GM12878 (cell line): ENCODE results near the gene SYNDIG1. TPM values are rescaled to one million over a fixed set of nuclear protein-coding genes. Genes with fewer than 3 reads are reported as not detected.

ENCODE experiments used
- ATAC-seq: fragments of 200-7000 bp; cut with Tn5 transposase; 3 replicates; pipeline ENCODE4 v1.9.1; 2020; ENCODE audit warnings: mild to moderate bottlenecking, moderate library complexity
- BruUV-seq: library from RNA; stranded (reverse); fragments of 400-500 nt; replicated peaks from 2 replicates; lab custom pipeline; 2021; lab: Mats Ljungman, UMichigan
- CTCF ChIA-PET: fragments of 300-600 bp; sonication (Branson Sonifier 250); formaldehyde crosslinking; extraction: SDS; loops from one replicate; lab custom pipeline; 2021; ENCODE audit warnings: inconsistent platforms; lab: Yijun Ruan, JAX
- POLR2A ChIA-PET: fragments of 350-600 bp; formaldehyde crosslinking; extraction: SDS; loops from one replicate; lab custom pipeline; 2021; ENCODE audit warnings: inconsistent platforms; lab: Charles Lee
- RAD21 ChIA-PET: fragments of 300-600 bp; sonication (Branson Sonifier 250); formaldehyde crosslinking; loops from one replicate; lab custom pipeline; 2023; ENCODE audit warnings: antibody characterized with exemption; ENCODE audit not compliant: unreplicated experiment; lab: Charles Lee
- SMC1A ChIA-PET: fragments of 300-600 bp; sonication (Branson Sonifier 250); formaldehyde crosslinking; loops from one replicate; lab custom pipeline; 2023; ENCODE audit not compliant: unreplicated experiment, uncharacterized antibody; lab: Charles Lee
- DNase-seq: peaks from one replicate; pipeline ENCODE4 v3.0.0-alpha.2; 2011; ENCODE audit warnings: low read depth, low spot score
- FAIRE-seq: peaks from 3 replicates; lab custom pipeline; 2011; peaks lifted over from hg19 to GRCh38; lab: Jason Lieb, UNC
- H2AFZ ChIP-seq: 2 replicates; pipeline ENCODE4 v1.6.0; 2011; ENCODE audit warnings: low read depth, low read length, control low read depth; ENCODE audit not compliant: control insufficient read depth
- H3K27ac ChIP-seq: 2 replicates; pipeline ENCODE4 v1.5.1; 2011; ENCODE audit warnings: control low read depth; ENCODE audit not compliant: control insufficient read depth, insufficient read depth
- H3K27me3 ChIP-seq, 2 experiments: replicated peaks in 1 of 2; 2 replicates each; pipeline versions ENCODE4 v1.6.0 to v1.6.1; 2011; ENCODE audit warnings: low read length in 1 of 2; ENCODE audit not compliant: control insufficient read depth in 2 of 2, insufficient read depth in 2 of 2
- H3K36me3 ChIP-seq, 2 experiments: 2 replicates each; pipeline ENCODE4 v1.5.1; 2011; ENCODE audit warnings: low read length in 1 of 2; ENCODE audit not compliant: control insufficient read depth in 2 of 2, insufficient read depth in 2 of 2
- H3K4me1 ChIP-seq: 2 replicates; pipeline ENCODE4 v1.6.1; 2011; ENCODE audit warnings: mild to moderate bottlenecking, low read length, moderate library complexity, mixed read lengths; ENCODE audit not compliant: control insufficient read depth, insufficient read depth
- H3K4me2 ChIP-seq: 2 replicates; pipeline ENCODE4 v1.6.0; 2011; ENCODE audit warnings: control low read depth; ENCODE audit not compliant: control insufficient read depth, insufficient read depth
- H3K4me3 ChIP-seq: fragments of 200-600 bp; sonication (generic); 2 replicates; pipeline ENCODE4 v1.5.1; 2016
- H3K79me2 ChIP-seq: 2 replicates; pipeline ENCODE4 v1.6.0; 2011; ENCODE audit warnings: low read length; ENCODE audit not compliant: control insufficient read depth, insufficient read depth
- H3K9ac ChIP-seq: 2 replicates; pipeline ENCODE4 v1.8.0; 2011; ENCODE audit warnings: low read length, control low read depth, mixed read lengths; ENCODE audit not compliant: control insufficient read depth, insufficient read depth
- H3K9me3 ChIP-seq: replicated peaks from 3 replicates; pipeline ENCODE4 v1.5.1; 2011; ENCODE audit warnings: mild to moderate bottlenecking, low read length; ENCODE audit not compliant: control insufficient read depth, insufficient read depth
- H4K20me1 ChIP-seq: 2 replicates; pipeline ENCODE4 v1.6.0; 2011; ENCODE audit not compliant: control insufficient read depth, insufficient read depth
- BHLHE40 ChIP-seq, 2 experiments: fragments of 450-650 bp in 1 of 2; IDR thresholded peaks; 2 replicates each; pipeline ENCODE4 v1.6.1; 2011 to 2017; ENCODE audit warnings: low read depth in 2 of 2, borderline replicate concordance in 1 of 2, improper control_type of control experiment in 1 of 2, low read length in 1 of 2, mild to moderate bottlenecking in 1 of 2
- CHD4 ChIP-seq: fragments of 200-600 bp; sonication (generic); IDR thresholded peaks from 2 replicates; pipeline ENCODE4 v1.6.1; 2016; ENCODE audit warnings: mild to moderate bottlenecking
- EP300 ChIP-seq, 2 experiments: fragments of 150-350 bp in 1 of 2; IDR thresholded peaks; 2 replicates each; pipeline ENCODE4 v1.6.1; 2011 to 2012; ENCODE audit warnings: low read depth in 2 of 2, low read length in 2 of 2, borderline replicate concordance in 1 of 2, improper control_type of control experiment in 1 of 2, inconsistent platforms in 1 of 2; ENCODE audit not compliant: control insufficient read depth in 1 of 2
- FOS ChIP-seq: IDR thresholded peaks from 3 replicates; pipeline ENCODE4 v1.6.1; 2011; ENCODE audit warnings: borderline replicate concordance; ENCODE audit not compliant: insufficient read length; ENCODE audit errors: extremely low read depth
- GABPA ChIP-seq: IDR thresholded peaks from 2 replicates; pipeline ENCODE4 v1.6.1; 2014; ENCODE audit warnings: antibody characterized with exemption, low read depth, mild to moderate bottlenecking, inconsistent platforms
- NFYA ChIP-seq: IDR thresholded peaks from 2 replicates; pipeline ENCODE4 v1.6.1; 2011; ENCODE audit warnings: low read depth, mild to moderate bottlenecking, low read length, improper control_type of control experiment, borderline replicate concordance
- NFYB ChIP-seq: IDR thresholded peaks from 2 replicates; pipeline ENCODE4 v1.6.1; 2011; ENCODE audit warnings: low read depth, mild to moderate bottlenecking, low read length, improper control_type of control experiment, moderate library complexity; ENCODE audit not compliant: insufficient read depth
- NR2C2 ChIP-seq: IDR thresholded peaks from 2 replicates; pipeline ENCODE4 v1.6.1; 2011; ENCODE audit warnings: borderline replicate concordance, low read depth; ENCODE audit not compliant: control insufficient read depth, insufficient read length
- POLR2AphosphoS5 ChIP-seq: IDR thresholded peaks from 2 replicates; pipeline ENCODE4 v1.6.1; 2011; ENCODE audit warnings: mild to moderate bottlenecking, low read length, inconsistent platforms
- RB1 ChIP-seq: fragments of 450-650 bp; formaldehyde crosslinking; IDR thresholded peaks from 2 replicates; pipeline ENCODE4 v1.6.1; 2017; ENCODE audit warnings: mild to moderate bottlenecking, borderline replicate concordance
- TARDBP ChIP-seq: IDR thresholded peaks from 2 replicates; pipeline ENCODE4 v1.6.1; 2016; ENCODE audit warnings: borderline replicate concordance
- ZBED1 ChIP-seq: IDR thresholded peaks from 2 replicates; pipeline ENCODE4 v1.6.1; 2016; ENCODE audit warnings: borderline replicate concordance
- ZNF24 ChIP-seq: fragments of 450-650 bp; IDR thresholded peaks from 2 replicates; pipeline ENCODE4 v1.6.1; 2017; ENCODE audit warnings: antibody characterized with exemption, mild to moderate bottlenecking
- WGBS: methylation state at CpG from one replicate; pipeline ENCODE4 v1.1.6; 2016; ENCODE audit warnings: low lambda C conversion rate; ENCODE audit not compliant: insufficient replicate concordance, insufficient coverage; ENCODE audit errors: missing lambda C conversion rate; 5-methylcytosine and 5-hydroxymethylcytosine counted together
- in situ Hi-C: fragments of 300-500 bp; cut with MboI; formaldehyde crosslinking; loops from 9 replicates; pipeline ENCODE4 v1.14.3; 2018; ENCODE audit warnings: mixed read lengths
- intact Hi-C: fragments of 100-400 bp; cut with micrococcal nuclease; formaldehyde crosslinking; loops from one replicate; pipeline ENCODE4 v1.14.2; 2022; ENCODE audit not compliant: unreplicated experiment
- polyA plus RNA-seq, 11 experiments: library from polyadenylated mRNA; depleted of rRNA in 4 of 11; unstranded in 6 of 11; stranded (reverse) in 5 of 11; fragments of >200 nt; fragmentation: Nextera tagmentation in 4 of 11; fragmentation: Illumina TruSeq in 1 of 11; extraction: Ambion mirVana in 4 of 11; extraction: Trizol in 1 of 11; gene quantifications; 1 replicate in 1 of 11; 2 replicates in 10 of 11; pipeline versions ENCODE4 v1.2.1 to v1.2.3, GENCODE V29; 2011 to 2016; ENCODE audit warnings: inconsistent platforms in 2 of 11, missing spikeins in 2 of 11, low read depth in 1 of 11
- total RNA-seq, 4 experiments: library from RNA; depleted of rRNA in 3 of 4; stranded (reverse); fragments of >200 nt in 3 of 4; fragmentation: Illumina TruSeq in 1 of 4; extraction: Trizol in 1 of 4; gene quantifications; 2 replicates each; pipeline versions ENCODE4 v1.2.1 to v1.2.3, GENCODE V29; 2013 to 2021
- TF ChIP-seq, protein P1 (sequence below): IDR thresholded peaks from 2 replicates; pipeline ENCODE4 v1.6.1; 2011; ENCODE audit warnings: borderline replicate concordance, low read depth, mild to moderate bottlenecking, moderate library complexity, mixed read lengths, low read length; ENCODE audit not compliant: insufficient read depth; ENCODE audit errors: extremely low read length
- TF ChIP-seq, protein P2 (sequence below): fragments of 450-650 bp; IDR thresholded peaks from 2 replicates; pipeline ENCODE4 v1.6.1; 2016; ENCODE audit warnings: mild to moderate bottlenecking

SYNDIG1 gene
- total and polyA plus RNA-seq, 10 of the 15 experiments (the other 5 are each of a cell fraction or from before 2014, with no cell fraction given) = not detected

DNA sequence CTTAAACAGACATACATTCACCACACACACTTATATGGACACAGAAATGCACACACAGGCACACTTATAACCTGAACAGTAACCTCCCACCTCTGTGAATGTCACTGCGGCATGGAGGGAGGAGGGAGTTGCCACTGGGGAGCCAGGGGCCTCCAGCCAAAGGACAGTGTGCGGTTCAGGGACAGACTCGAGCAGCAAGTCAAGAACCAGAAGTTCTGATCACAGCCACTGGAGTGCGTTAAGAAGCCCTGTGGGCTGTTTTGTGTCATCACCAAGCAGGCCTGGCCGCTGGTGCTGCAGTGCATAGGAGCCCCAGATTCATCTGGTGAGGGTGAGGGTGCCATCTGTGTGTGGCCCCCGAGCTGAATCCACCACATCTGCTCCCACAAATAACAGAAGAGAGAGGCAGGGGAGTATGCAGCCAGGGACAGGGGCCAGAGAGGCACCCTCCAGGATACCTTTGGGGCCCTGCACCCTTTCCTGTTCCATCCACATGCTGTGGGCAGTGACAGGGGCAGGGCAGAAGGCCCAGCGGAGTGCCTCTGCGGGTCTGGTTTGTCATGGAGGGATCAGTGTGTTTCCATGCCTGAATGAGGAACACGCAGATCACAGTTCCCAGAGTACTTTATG, 20.3 kb downstream of the SYNDIG1 start:
- H3K36me3 ChIP-seq = no peaks in the 10 kb centered on the region

DNA sequence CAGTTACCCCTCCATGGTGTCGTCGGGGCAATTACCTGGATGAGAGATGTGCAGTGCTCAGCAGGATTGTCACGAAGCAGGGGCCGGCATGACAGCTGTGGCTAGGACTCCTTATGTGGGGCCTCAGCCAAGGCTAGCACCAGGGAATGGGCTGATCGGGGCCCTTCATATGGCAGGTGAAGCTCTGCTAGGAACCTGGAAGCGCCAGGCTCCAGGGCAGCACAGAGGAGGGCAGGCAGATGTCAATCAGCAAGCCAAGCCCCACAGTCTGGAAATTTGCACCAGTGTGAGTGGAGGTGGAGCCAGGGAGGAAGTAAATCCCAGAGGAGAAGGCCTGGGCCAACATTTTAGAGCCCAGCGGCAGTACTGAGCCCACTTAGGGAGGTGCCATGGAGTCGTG, 21.2 kb downstream of the SYNDIG1 start:
- DNase-seq (no peak), ATAC-seq (no peak), FAIRE-seq (no peak)
- H2AFZ ChIP-seq = no peak overlapping the region
- H3K4me1 ChIP-seq = no peaks in the 10 kb centered on the region
- no peak overlapping the region for H3K4me3 ChIP-seq
- ChIA-PET SMC1A (no interaction called here), CTCF (no interaction called here), POLR2A (no interaction called here), RAD21 (no interaction called here)
- no peaks in the 10 kb centered on the region for H3K9me3 ChIP-seq
- intact Hi-C loops (no loop called here), in situ Hi-C loops (no loop called here)
- WGBS = 58% methylated on average over 8 of the region's 8 CpGs
- no peak overlapping the region for H3K27ac ChIP-seq
- H3K27me3 ChIP-seq = no peaks in the 10 kb centered on the region
- no TSS peak for BruUV-seq
- H4K20me1 ChIP-seq = no peaks in the 10 kb centered on the region
- no peaks in the 10 kb centered on the region for H3K79me2 ChIP-seq
- H3K4me2 ChIP-seq = no peak overlapping the region
- no peaks in the 10 kb centered on the region for H3K36me3 ChIP-seq
- H3K9ac ChIP-seq = no peak overlapping the region
- TF ChIP-seq TARDBP (no peak), NFYB (no peak), POLR2AphosphoS5 (no peak), NR2C2 (no peak), NFYA (no peak), BHLHE40 (IDR thresholded peaks at IDR 0.05; ENCODE audit: borderline replicate concordance in 1 of 2, low read depth in 2 of 2, low read length in 1 of 2) (no peak), CHD4 (no peak), FOS (no peak), EP300 (IDR thresholded peaks at IDR 0.05; ENCODE audit: borderline replicate concordance in 1 of 2, control insufficient read depth in 1 of 2, low read depth in 2 of 2, low read length in 2 of 2) (no peak), ZNF24 (no peak), ZBED1 (no peak)
- TF ChIP-seq, protein P1, sequence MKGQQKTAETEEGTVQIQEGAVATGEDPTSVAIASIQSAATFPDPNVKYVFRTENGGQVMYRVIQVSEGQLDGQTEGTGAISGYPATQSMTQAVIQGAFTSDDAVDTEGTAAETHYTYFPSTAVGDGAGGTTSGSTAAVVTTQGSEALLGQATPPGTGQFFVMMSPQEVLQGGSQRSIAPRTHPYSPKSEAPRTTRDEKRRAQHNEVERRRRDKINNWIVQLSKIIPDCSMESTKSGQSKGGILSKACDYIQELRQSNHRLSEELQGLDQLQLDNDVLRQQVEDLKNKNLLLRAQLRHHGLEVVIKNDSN = no peak

More for the DNA sequence above, 20.3 kb downstream of the SYNDIG1 start:
- FAIRE-seq (no peak), ATAC-seq (no peak), DNase-seq (no peak)
- Histone ChIP-seq H3K27me3 (no peaks in the 10 kb centered on the region), H3K27ac (no peak overlapping the region), H3K9me3 (no peaks in the 10 kb centered on the region), H4K20me1 (no peaks in the 10 kb centered on the region), H3K79me2 (no peaks in the 10 kb centered on the region), H2AFZ (no peak overlapping the region), H3K4me1 (no peaks in the 10 kb centered on the region), H3K9ac (no peak overlapping the region), H3K4me2 (no peak overlapping the region), H3K4me3 (no peak overlapping the region)
- in situ Hi-C loops = no loop called here
- ChIA-PET POLR2A (no interaction called here), CTCF (no interaction called here), RAD21 (no interaction called here), SMC1A (no interaction called here)
- 36% methylated on average over 8 of the region's 9 CpGs for WGBS
- BruUV-seq = no TSS peak
- intact Hi-C loops = no loop called here
- TF ChIP-seq GABPA (no peak), RB1 (no peak)
- TF ChIP-seq, protein P2, sequence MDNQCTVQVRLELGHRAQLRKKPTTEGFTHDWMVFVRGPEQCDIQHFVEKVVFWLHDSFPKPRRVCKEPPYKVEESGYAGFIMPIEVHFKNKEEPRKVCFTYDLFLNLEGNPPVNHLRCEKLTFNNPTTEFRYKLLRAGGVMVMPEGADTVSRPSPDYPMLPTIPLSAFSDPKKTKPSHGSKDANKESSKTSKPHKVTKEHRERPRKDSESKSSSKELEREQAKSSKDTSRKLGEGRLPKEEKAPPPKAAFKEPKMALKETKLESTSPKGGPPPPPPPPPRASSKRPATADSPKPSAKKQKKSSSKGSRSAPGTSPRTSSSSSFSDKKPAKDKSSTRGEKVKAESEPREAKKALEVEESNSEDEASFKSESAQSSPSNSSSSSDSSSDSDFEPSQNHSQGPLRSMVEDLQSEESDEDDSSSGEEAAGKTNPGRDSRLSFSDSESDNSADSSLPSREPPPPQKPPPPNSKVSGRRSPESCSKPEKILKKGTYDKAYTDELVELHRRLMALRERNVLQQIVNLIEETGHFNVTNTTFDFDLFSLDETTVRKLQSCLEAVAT = no peak
